ENCODE data around the gene SBK1. TPM values are rescaled to one million over a fixed set of nuclear protein-coding genes. Genes with fewer than 3 reads are reported as not detected.

Gene SBK1
- total RNA-seq, 1 experiment from 2014 or later, result 18.4 TPM

DNA sequence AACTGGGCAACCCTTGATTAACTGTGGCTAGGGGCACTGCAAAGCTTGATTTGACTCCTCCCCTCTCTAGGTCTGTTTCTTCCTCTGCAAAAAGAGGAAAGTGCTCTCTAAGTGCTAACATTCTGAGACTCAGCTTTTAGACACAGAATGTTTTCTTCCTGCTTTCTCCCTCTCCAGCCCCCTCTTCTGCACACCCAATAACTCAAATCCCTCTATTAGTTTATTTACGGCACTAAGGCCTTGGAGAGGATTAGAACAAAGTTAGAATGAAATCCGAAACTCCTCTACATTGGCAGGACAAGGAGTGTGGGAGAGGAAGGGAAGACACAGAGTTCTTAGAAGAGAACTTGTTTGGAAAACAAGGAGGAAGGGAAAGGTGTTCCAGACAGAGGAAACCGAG lies 3.3 kb upstream of the SBK1 start:
- Histone ChIP-seq H3K4me3 (no peak overlapping the region), H3K79me2 (ENCODE audit: low read depth) (no peaks in the 10 kb centered on the region), H3F3A (ENCODE audit: insufficient read depth, low read depth) (peaks cover 13% of the 10 kb centered on the region; the same call in 1 of the 2 replicates), H3K27me3 (ENCODE audit: insufficient read depth, low read depth) (peaks cover 12% of the 10 kb centered on the region; the same call in 1 of the 2 replicates), H3K4me2 (no peak overlapping the region), H3K9me3 (ENCODE audit: insufficient read depth, low read depth) (no peaks in the 10 kb centered on the region), H3K36me3 (ENCODE audit: low read depth) (no peaks in the 10 kb centered on the region), H3K4me1 (replicated peaks; ENCODE audit: insufficient read depth) (0 out of 2 replicates have a peak, but pooled peaks cover 6% of the 10 kb centered on the region), H3K9me2 (ENCODE audit: insufficient read depth) (no peaks in the 10 kb centered on the region), H2AFZ (no peak overlapping the region), H4K20me1 (ENCODE audit: insufficient read depth) (no peaks in the 10 kb centered on the region; the same call in 1 of the 2 replicates), H3K27ac (no peak overlapping the region)
- no peak for DNase-seq
- TF ChIP-seq EZH2 (IDR thresholded peaks at IDR 0.05; ENCODE audit: low read depth), result no peak
- no peak for TF ChIP-seq CTCF (conservative IDR thresholded peaks at IDR 0.05)
- intact Hi-C loops (cut with micrococcal nuclease; ENCODE audit: unreplicated experiment), result no loop called here
- no TSS peak for BruUV-seq (replicated peaks)
- POLR2A ChIA-PET (ENCODE audit: unreplicated experiment), result no interaction called here
- CTCF ChIA-PET, result no interaction called here

DNA sequence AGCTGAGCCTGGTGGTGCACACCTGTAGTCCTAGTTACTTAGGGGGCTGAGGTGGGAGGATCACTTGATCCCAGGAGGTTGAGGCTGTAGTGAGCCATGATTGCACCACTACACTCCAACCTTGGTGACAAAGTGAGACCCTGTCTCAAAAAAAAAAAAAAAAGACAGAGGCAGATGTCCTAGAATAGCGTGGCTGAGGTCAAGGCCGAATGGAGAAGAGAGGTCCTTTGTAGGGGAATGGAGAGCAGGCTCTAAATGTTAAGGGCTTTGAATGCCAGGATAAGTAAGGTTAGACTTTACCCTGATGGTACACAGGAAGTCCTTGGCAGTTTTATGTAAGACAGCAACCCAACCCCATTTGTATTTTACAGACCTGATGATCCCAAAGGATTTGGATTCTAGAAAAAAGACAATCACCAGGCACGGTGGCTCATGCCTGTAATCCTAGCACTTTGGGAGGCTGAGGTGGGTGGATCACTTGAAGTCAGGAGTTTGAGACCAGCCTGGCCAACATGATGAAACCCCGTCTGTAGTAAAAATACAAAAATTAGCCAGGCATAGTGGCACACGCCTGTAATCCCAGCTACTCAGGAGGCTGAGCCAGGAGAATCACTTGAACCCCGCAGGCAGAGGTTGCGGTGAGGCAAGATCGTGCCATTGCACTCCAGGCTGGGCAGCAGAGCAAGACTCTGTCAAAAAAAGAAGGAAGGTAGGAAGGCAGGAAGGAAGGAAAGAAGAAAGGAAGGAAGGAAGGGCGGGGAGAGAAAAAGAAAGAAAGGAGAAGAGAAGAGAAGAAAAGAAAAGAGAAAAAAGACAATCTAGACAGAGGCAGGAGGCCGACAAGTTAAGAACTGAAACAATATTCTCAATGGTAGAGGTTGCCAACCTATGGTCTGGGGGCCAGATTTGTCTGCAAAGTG lies 2.1 kb upstream of the SBK1 start:
- Histone ChIP-seq H2AFZ (no peak overlapping the region), H3K36me3 (ENCODE audit: low read depth) (no peaks in the 10 kb centered on the region), H3F3A (ENCODE audit: insufficient read depth, low read depth) (peaks cover 19% of the 10 kb centered on the region; the same call in 1 of the 2 replicates), H3K4me3 (no peak overlapping the region), H3K4me2 (peak overlapping the region; percentile 77; the same call in 1 of the 2 replicates), H3K27ac (no peak overlapping the region), H3K4me1 (replicated peaks; ENCODE audit: insufficient read depth) (0 out of 2 replicates have a peak, but pooled peaks cover 6% of the 10 kb centered on the region), H3K79me2 (ENCODE audit: low read depth) (no peaks in the 10 kb centered on the region), H3K9me2 (ENCODE audit: insufficient read depth) (no peaks in the 10 kb centered on the region), H3K27me3 (ENCODE audit: insufficient read depth, low read depth) (peaks cover 18% of the 10 kb centered on the region; the same call in 1 of the 2 replicates), H4K20me1 (ENCODE audit: insufficient read depth) (no peaks in the 10 kb centered on the region; the same call in 1 of the 2 replicates), H3K9me3 (ENCODE audit: insufficient read depth, low read depth) (no peaks in the 10 kb centered on the region)
- BruUV-seq (replicated peaks), result no TSS peak
- no peak for DNase-seq
- intact Hi-C loops (cut with micrococcal nuclease; ENCODE audit: unreplicated experiment), result no loop called here
- TF ChIP-seq EZH2 (IDR thresholded peaks at IDR 0.05; ENCODE audit: low read depth), result no peak
- TF ChIP-seq CTCF (conservative IDR thresholded peaks at IDR 0.05), result no peak
- CTCF ChIA-PET, result no interaction called here
- POLR2A ChIA-PET (ENCODE audit: unreplicated experiment), result no interaction called here

- no peaks in the 10 kb centered on the region for H3K36me3 ChIP-seq (ENCODE audit: low read depth)
- peaks cover 19% of the 10 kb centered on the region; the same call in 1 of the 2 replicates for H3K27me3 ChIP-seq (ENCODE audit: insufficient read depth, low read depth)
- 0 out of 2 replicates have a peak, but pooled peaks cover 6% of the 10 kb centered on the region for H3K4me1 ChIP-seq (replicated peaks; ENCODE audit: insufficient read depth)
- H4K20me1 ChIP-seq (ENCODE audit: insufficient read depth), result no peaks in the 10 kb centered on the region; the same call in 1 of the 2 replicates
- no peak overlapping the region for H3K4me3 ChIP-seq
- no peak overlapping the region for H2AFZ ChIP-seq
- H3K9me2 ChIP-seq (ENCODE audit: insufficient read depth), result no peaks in the 10 kb centered on the region
- peaks cover 19% of the 10 kb centered on the region; the same call in 1 of the 2 replicates for H3F3A ChIP-seq (ENCODE audit: insufficient read depth, low read depth)
- no peak overlapping the region for H3K27ac ChIP-seq
- CTCF ChIA-PET, result interaction anchor here (1.5 kb wide), 1 partner anchor 13 kb away, joined by 3 read pairs; no protein-coding TSS in a partner anchor
- POLR2A ChIA-PET (ENCODE audit: unreplicated experiment), result interaction anchor here (0.7 to 1.1 kb wide), 2 partner anchors 189 to 319 kb away, joined by 3 to 17 read pairs; partner anchors contain the start of gene SULT1A1
- peak overlapping the region; percentile 77; the same call in 1 of the 2 replicates for H3K4me2 ChIP-seq
- BruUV-seq (replicated peaks), result no TSS peak
- TF ChIP-seq EZH2 (IDR thresholded peaks at IDR 0.05; ENCODE audit: low read depth) (no peak), CTCF (conservative IDR thresholded peaks at IDR 0.05) (no peak)
- DNase-seq, result no peak
- intact Hi-C loops (cut with micrococcal nuclease; ENCODE audit: unreplicated experiment), result no loop called here
- H3K9me3 ChIP-seq (ENCODE audit: insufficient read depth, low read depth), result no peaks in the 10 kb centered on the region
- H3K79me2 ChIP-seq (ENCODE audit: low read depth), result no peaks in the 10 kb centered on the region
Observed at GRCh38 chr16:28290859-28291254, 1.5 kb upstream of the SBK1 start.
